ENCODE data around the gene LY6G5C. TPM values are rescaled to one million over a fixed set of nuclear protein-coding genes. Genes with fewer than 3 reads are reported as not detected.

Gene LY6G5C
- total RNA-seq, 4 donors from 2014 or later, result 0.54 to 7.9 (median 0.83) TPM; not detected in 1

DNA sequence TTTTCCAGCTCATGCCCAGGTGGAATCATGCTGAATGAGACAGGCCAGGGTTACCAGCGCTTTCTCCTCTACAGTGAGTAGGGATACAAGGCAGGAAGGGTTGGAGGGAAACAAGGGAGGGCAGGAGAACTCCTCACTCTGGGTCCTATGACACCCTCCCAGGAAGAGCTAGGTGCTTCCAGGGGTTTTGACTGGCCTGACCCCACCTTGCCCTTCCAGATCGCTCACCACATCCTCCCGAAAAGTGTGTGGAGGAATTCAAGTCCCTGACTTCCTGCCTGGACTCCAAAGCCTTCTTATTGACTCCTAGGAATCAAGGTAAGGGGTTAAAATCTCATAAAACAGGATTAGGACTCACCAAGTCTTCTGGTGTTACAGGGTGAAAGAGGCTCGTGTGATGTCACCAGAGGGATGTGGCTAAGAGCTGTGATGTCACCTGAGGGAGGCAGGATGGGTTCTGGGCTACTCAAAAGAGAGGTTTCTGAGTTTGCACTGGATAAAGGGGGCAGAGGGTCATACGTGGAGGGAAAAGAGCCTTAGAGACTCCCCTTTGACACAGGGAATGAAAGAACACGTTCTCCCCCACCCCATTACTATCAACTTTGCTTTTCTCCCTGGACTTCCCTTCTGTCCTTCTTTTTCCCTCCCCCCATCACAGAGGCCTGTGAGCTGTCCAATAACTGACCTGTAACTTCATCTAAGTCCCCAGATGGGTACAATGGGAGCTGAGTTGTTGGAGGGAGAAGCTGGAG, 23.3 kb downstream of the LY6G5C start:
- intact Hi-C loops (cut with DNase I), result no loop called here
- Histone ChIP-seq H3K4me1 (peaks cover 33 to 37% of the 10 kb centered on the region in 2 donors), H3K9me3 (no peaks in the 10 kb centered on the region), H3K36me3 (peaks cover 0 to 6% of the 10 kb centered on the region in 2 donors), H3K27me3 (no peaks in the 10 kb centered on the region), H3K27ac (no peak overlapping the region), H3K4me3 (replicated peaks in 1 of 3) (no peak overlapping the region)
- no peak for DNase-seq
- no peak for TF ChIP-seq POLR2A (IDR thresholded peaks at IDR 0.05)
- TF ChIP-seq, protein P1, sequence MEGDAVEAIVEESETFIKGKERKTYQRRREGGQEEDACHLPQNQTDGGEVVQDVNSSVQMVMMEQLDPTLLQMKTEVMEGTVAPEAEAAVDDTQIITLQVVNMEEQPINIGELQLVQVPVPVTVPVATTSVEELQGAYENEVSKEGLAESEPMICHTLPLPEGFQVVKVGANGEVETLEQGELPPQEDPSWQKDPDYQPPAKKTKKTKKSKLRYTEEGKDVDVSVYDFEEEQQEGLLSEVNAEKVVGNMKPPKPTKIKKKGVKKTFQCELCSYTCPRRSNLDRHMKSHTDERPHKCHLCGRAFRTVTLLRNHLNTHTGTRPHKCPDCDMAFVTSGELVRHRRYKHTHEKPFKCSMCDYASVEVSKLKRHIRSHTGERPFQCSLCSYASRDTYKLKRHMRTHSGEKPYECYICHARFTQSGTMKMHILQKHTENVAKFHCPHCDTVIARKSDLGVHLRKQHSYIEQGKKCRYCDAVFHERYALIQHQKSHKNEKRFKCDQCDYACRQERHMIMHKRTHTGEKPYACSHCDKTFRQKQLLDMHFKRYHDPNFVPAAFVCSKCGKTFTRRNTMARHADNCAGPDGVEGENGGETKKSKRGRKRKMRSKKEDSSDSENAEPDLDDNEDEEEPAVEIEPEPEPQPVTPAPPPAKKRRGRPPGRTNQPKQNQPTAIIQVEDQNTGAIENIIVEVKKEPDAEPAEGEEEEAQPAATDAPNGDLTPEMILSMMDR (IDR thresholded peaks at IDR 0.05), result no peak
- WGBS, 2 donors, result 81% methylated on average over 6 of the region's 6 CpGs

GRCh38 chr6:31655349-31656237, 25.3 kb downstream of the LY6G5C start, which contains the start of gene APOM:
Gene APOM (plus strand): TSS chr6:31655894. CDS start chr6:31655967, 73 bp downstream.
- TF ChIP-seq POLR2A (IDR thresholded peaks at IDR 0.05), result no peak
- TF ChIP-seq, protein P1 (IDR thresholded peaks at IDR 0.05), result no peak
- peaks cover 40% of the 10 kb centered on the region in 2 donors for H3K4me1 ChIP-seq

GRCh38 chr6:31654574-31655348, 26.1 kb downstream of the LY6G5C start:
- WGBS, 2 donors, result 90 to 94% methylated on average over 8 of the region's 8 CpGs
- TF ChIP-seq POLR2A (IDR thresholded peaks at IDR 0.05), result no peak
- TF ChIP-seq, protein P1 (IDR thresholded peaks at IDR 0.05), result no peak
- no peaks in the 10 kb centered on the region for H3K27me3 ChIP-seq
- peaks cover 40% of the 10 kb centered on the region in 2 donors for H3K4me1 ChIP-seq
- no peaks in the 10 kb centered on the region for H3K9me3 ChIP-seq
- no peak overlapping the region for H3K27ac ChIP-seq
- intact Hi-C loops (cut with DNase I), result no loop called here
- no peak for DNase-seq
- H3K36me3 ChIP-seq, result no peaks in the 10 kb centered on the region
- no peak overlapping the region for H3K4me3 ChIP-seq (replicated peaks in 1 of 3)

More at GRCh38 chr6:31655349-31656237, 25.3 kb downstream of the LY6G5C start, which contains the start of gene APOM:
- Histone ChIP-seq H3K4me3 (replicated peaks in 1 of 3) (no peak within 1 kb of the TSS), H3K27ac (no peak within 1 kb of the TSS), H3K36me3 (no peaks in the 10 kb centered on the region), H3K27me3 (no peaks in the 10 kb centered on the region), H3K9me3 (no peaks in the 10 kb centered on the region)
- DNase-seq, result no peak
- WGBS, 2 donors, result 80 to 82% methylated on average over 8 of the region's 8 CpGs
- intact Hi-C loops (cut with DNase I), result no loop called here

- peak overlapping the region; percentile 58 to 93 (median 63) for H3K4me3 ChIP-seq (replicated peaks in 1 of 3)
- intact Hi-C loops (cut with DNase I), result no loop called here
- DNase-seq, result peak; percentile 89 to 91
- peak overlapping the region; percentile 97 to 99 (median 99) for H3K27ac ChIP-seq
- WGBS, 2 donors, result 7 to 8% methylated on average over 35 to 37 of the region's 37 CpGs
- TF ChIP-seq POLR2A (IDR thresholded peaks at IDR 0.05), result peak in 1 of 2 donors; percentile 84
- TF ChIP-seq, protein P1 (IDR thresholded peaks at IDR 0.05), result no peak
- peaks cover 12 to 15% of the 10 kb centered on the region in 2 donors for H3K36me3 ChIP-seq
- no peaks in the 10 kb centered on the region for H3K27me3 ChIP-seq
- peaks cover 24 to 25% of the 10 kb centered on the region in 2 donors for H3K4me1 ChIP-seq
- H3K9me3 ChIP-seq, result no peaks in the 10 kb centered on the region
Measured at GRCh38 chr6:31652925-31653724, 27.7 kb downstream of the LY6G5C start.

All from thyroid gland (tissue), 4 donors.